Breast epithelium (tissue), 4 donors: Measurements from ENCODE around the gene LIPC. TPM values are rescaled to one million over a fixed set of nuclear protein-coding genes. Genes with fewer than 3 reads are reported as not detected.

Experiments used
- DNase-seq, 2 donors: peaks; one replicate each; pipeline ENCODE4 v3.0.0-alpha.2; 2019; ENCODE audit warnings: low spot score in 2 of 2
- H3K27ac ChIP-seq, 2 donors: fragments of 200-600 bp; sonication (generic) in 1 of 2; one replicate each; pipeline ENCODE4 v1.5.1; 2016 to 2019; ENCODE audit warnings: mild to moderate bottlenecking in 1 of 2
- H3K27me3 ChIP-seq, 2 donors: fragments of 200-600 bp; sonication (generic) in 1 of 2; one replicate each; pipeline versions ENCODE4 v1.5.1 to v1.6.0; 2017 to 2019; ENCODE audit warnings: control low read depth in 1 of 2, mild to moderate bottlenecking in 1 of 2
- H3K36me3 ChIP-seq: fragments of 200-600 bp; one replicate; pipeline ENCODE4 v1.5.1; 2019
- H3K4me1 ChIP-seq, 2 donors: fragments of 200-600 bp; sonication (generic); one replicate each; pipeline ENCODE4 v1.5.1; 2016 to 2019; ENCODE audit warnings: control low read depth in 1 of 2
- H3K4me3 ChIP-seq, 3 donors: fragments of 200-600 bp; sonication (generic); 1 replicate in 2 of 3; 2 replicates in 1 of 3; pipeline ENCODE4 v1.5.1; 2016 to 2019; ENCODE audit warnings: mild to moderate bottlenecking in 3 of 3, moderate library complexity in 2 of 3
- H3K9me3 ChIP-seq, 2 donors: fragments of 200-600 bp; sonication (generic) in 1 of 2; one replicate each; pipeline ENCODE4 v1.5.1; 2016 to 2019; ENCODE audit warnings: control low read depth in 1 of 2
- POLR2A ChIP-seq: fragments of 450-650 bp; IDR thresholded peaks from one replicate; pipeline ENCODE4 v1.6.1; 2016; ENCODE audit warnings: antibody characterized with exemption, mild to moderate bottlenecking, moderate library complexity
- POLR2AphosphoS5 ChIP-seq, 3 donors: sonication (generic); formaldehyde crosslinking; IDR thresholded peaks; one replicate each; pipeline ENCODE4 v1.6.1; 2017; ENCODE audit warnings: antibody characterized with exemption in 3 of 3
- intact Hi-C: fragments of 100-400 bp; cut with DNase I; formaldehyde crosslinking; loops from one replicate; pipeline ENCODE4 v1.15.1; 2023; ENCODE audit warnings: low total_unique reads
- total RNA-seq, 3 donors: library from RNA; depleted of rRNA; stranded (reverse); fragments of >200 nt; gene quantifications; one replicate each; pipeline ENCODE4 v1.1.0, GENCODE V29; 2016
- TF ChIP-seq, protein P1 (sequence below), 3 donors: fragments of 450-650 bp; IDR thresholded peaks; one replicate each; pipeline ENCODE4 v1.5.1; 2016 to 2017; ENCODE audit warnings: antibody characterized with exemption in 3 of 3, mild to moderate bottlenecking in 3 of 3, moderate library complexity in 3 of 3

The LIPC gene
- total RNA-seq, 3 donors from 2014 or later: 0.15 to 0.80 TPM; not detected in 1

DNA sequence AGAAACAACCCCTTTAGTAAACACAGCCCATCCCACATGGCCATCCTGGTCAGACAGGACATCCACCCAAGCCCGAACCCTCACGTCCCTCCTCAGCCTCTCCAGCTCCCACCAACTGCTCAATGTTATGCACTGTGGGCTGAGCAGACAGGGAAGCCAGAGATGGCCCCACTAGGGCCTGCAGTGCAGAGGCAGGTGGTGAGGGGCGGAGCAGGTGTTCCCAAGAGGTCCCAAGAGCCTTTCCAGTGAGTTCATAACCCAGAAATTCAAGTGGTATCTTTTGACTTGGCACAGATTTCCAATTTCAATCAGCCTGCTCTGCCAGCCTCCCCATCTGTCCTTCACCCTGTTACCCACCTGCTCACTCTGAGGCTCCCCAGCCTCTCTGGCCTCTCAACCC, 130.3 kb downstream of the LIPC start:
- Histone ChIP-seq H3K4me3 (no peak overlapping the region), H3K4me1 (no peaks in the 10 kb centered on the region), H3K27ac (no peak overlapping the region), H3K36me3 (no peaks in the 10 kb centered on the region), H3K9me3 (no peaks in the 10 kb centered on the region), H3K27me3 (no peaks in the 10 kb centered on the region)
- intact Hi-C loops: no loop called here
- no peak for DNase-seq
- TF ChIP-seq POLR2A: no peak
- TF ChIP-seq, protein P1, sequence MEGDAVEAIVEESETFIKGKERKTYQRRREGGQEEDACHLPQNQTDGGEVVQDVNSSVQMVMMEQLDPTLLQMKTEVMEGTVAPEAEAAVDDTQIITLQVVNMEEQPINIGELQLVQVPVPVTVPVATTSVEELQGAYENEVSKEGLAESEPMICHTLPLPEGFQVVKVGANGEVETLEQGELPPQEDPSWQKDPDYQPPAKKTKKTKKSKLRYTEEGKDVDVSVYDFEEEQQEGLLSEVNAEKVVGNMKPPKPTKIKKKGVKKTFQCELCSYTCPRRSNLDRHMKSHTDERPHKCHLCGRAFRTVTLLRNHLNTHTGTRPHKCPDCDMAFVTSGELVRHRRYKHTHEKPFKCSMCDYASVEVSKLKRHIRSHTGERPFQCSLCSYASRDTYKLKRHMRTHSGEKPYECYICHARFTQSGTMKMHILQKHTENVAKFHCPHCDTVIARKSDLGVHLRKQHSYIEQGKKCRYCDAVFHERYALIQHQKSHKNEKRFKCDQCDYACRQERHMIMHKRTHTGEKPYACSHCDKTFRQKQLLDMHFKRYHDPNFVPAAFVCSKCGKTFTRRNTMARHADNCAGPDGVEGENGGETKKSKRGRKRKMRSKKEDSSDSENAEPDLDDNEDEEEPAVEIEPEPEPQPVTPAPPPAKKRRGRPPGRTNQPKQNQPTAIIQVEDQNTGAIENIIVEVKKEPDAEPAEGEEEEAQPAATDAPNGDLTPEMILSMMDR (IDR thresholded peaks at IDR 0.05): no peak
- no peak for TF ChIP-seq POLR2AphosphoS5 (IDR thresholded peaks at IDR 0.05)

GRCh38 chr15:58564981-58565380, 133.2 kb downstream of the LIPC start:
- Histone ChIP-seq H3K27ac (no peak overlapping the region), H3K4me3 (no peak overlapping the region), H3K27me3 (no peaks in the 10 kb centered on the region), H3K36me3 (no peaks in the 10 kb centered on the region), H3K4me1 (no peaks in the 10 kb centered on the region), H3K9me3 (no peaks in the 10 kb centered on the region)
- DNase-seq: no peak
- TF ChIP-seq POLR2A (no peak), POLR2AphosphoS5 (IDR thresholded peaks at IDR 0.05) (no peak)
- TF ChIP-seq, protein P1 (IDR thresholded peaks at IDR 0.05): no peak
- intact Hi-C loops: no loop called here

GRCh38 chr15:58565619-58566018, 133.8 kb downstream of the LIPC start:
- TF ChIP-seq, protein P1 (IDR thresholded peaks at IDR 0.05): no peak
- no peak for DNase-seq
- Histone ChIP-seq H3K4me1 (no peaks in the 10 kb centered on the region), H3K4me3 (no peak overlapping the region), H3K27me3 (no peaks in the 10 kb centered on the region), H3K36me3 (no peaks in the 10 kb centered on the region), H3K27ac (no peak overlapping the region), H3K9me3 (no peaks in the 10 kb centered on the region)
- intact Hi-C loops: no loop called here

GRCh38 chr15:58566029-58566428, 134.2 kb downstream of the LIPC start:
- H3K4me1 ChIP-seq: no peaks in the 10 kb centered on the region
- no peaks in the 10 kb centered on the region for H3K9me3 ChIP-seq
- TF ChIP-seq, protein P1 (IDR thresholded peaks at IDR 0.05): no peak
- TF ChIP-seq POLR2AphosphoS5 (IDR thresholded peaks at IDR 0.05): no peak
- no peak for TF ChIP-seq POLR2A
- no peak overlapping the region for H3K27ac ChIP-seq
- DNase-seq: no peak
- no peak overlapping the region for H3K4me3 ChIP-seq
- intact Hi-C loops: no loop called here
- H3K36me3 ChIP-seq: no peaks in the 10 kb centered on the region
- H3K27me3 ChIP-seq: no peaks in the 10 kb centered on the region

DNA sequence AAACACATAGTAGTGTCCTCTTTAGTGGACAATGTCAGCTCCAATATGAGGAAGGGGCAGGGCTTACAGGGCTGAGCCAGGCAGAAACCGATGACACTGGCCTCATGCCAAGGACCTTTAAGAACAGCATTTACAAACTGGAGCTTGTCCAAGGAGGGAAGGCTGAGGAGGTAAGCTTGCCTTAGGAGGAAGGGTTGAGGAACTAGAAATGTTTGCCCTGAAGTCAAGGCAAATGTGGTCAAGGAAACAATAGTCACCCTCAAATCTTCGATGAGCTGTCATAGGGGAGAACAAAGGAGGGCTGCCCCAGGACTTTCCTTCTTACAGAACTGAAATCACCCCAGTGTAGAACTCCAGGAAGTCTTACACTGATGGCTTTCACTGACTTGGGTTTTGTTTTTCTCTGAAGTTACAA, 136.4 kb downstream of the LIPC start:
- no peak for TF ChIP-seq POLR2A
- TF ChIP-seq POLR2AphosphoS5 (IDR thresholded peaks at IDR 0.05): no peak
- TF ChIP-seq, protein P1 (IDR thresholded peaks at IDR 0.05): no peak
- intact Hi-C loops: no loop called here
- H3K4me1 ChIP-seq: no peaks in the 10 kb centered on the region
- no peaks in the 10 kb centered on the region for H3K9me3 ChIP-seq
- H3K36me3 ChIP-seq: no peaks in the 10 kb centered on the region
- no peak overlapping the region for H3K4me3 ChIP-seq
- no peaks in the 10 kb centered on the region for H3K27me3 ChIP-seq
- DNase-seq: no peak
- H3K27ac ChIP-seq: peak overlapping the region; percentile 34 to 44
